ENCODE results near the gene B2M. TPM values are rescaled to one million over a fixed set of nuclear protein-coding genes. Genes with fewer than 3 reads are reported as not detected.

B2M gene
- total RNA-seq, 4 donors from 2014 or later = 2,244 to 13,999 (median 5,894) TPM

- Histone ChIP-seq H3K27me3 (no peaks in the 10 kb centered on the region), H3K9me3 (no peaks in the 10 kb centered on the region), H3K4me1 (peaks cover 0 to 43% (median 14%) of the 10 kb centered on the region in 4 donors), H3K4me3 (peak overlapping the region; percentile 74 to 95 (median 76)), H3K36me3 (peaks cover 0 to 41% (median 0%) of the 10 kb centered on the region in 3 donors), H3K27ac (peak overlapping the region; percentile 32 to 98 (median 98))
- no peak for DNase-seq
- TF ChIP-seq CTCF (IDR thresholded peaks at IDR 0.05) = peak in 2 of 6 experiments; percentile 14 to 39
- TF ChIP-seq POLR2A (IDR thresholded peaks at IDR 0.05) = no peak
These were observed 2.0 kb downstream of the B2M start for GRCh38 chr15:44713006-44713966.

GRCh38 chr15:44715142-44715796, 4.0 kb downstream of the B2M start:
- Histone ChIP-seq H3K4me1 (peaks cover 0 to 35% (median 14%) of the 10 kb centered on the region in 4 donors), H3K36me3 (peaks cover 0 to 49% (median 0%) of the 10 kb centered on the region in 3 donors), H3K4me3 (peak overlapping the region in 3 of 4 donors; percentile 14 to 77 (median 74)), H3K27ac (peak overlapping the region in 2 of 4 donors; percentile 25 to 98), H3K27me3 (no peaks in the 10 kb centered on the region), H3K9me3 (no peaks in the 10 kb centered on the region)
- TF ChIP-seq CTCF (IDR thresholded peaks at IDR 0.05) (no peak), POLR2A (IDR thresholded peaks at IDR 0.05) (no peak)
- DNase-seq = peak in 1 of 3 donors; percentile 54

GRCh38 chr15:44715797-44716334, 4.5 kb downstream of the B2M start:
- Histone ChIP-seq H3K27ac (peak overlapping the region in 1 of 4 donors; percentile 98), H3K4me3 (peak overlapping the region in 2 of 4 donors; percentile 74 to 77), H3K36me3 (peaks cover 0 to 49% (median 0%) of the 10 kb centered on the region in 3 donors), H3K4me1 (peaks cover 0 to 35% (median 14%) of the 10 kb centered on the region in 4 donors), H3K9me3 (no peaks in the 10 kb centered on the region), H3K27me3 (no peaks in the 10 kb centered on the region)
- TF ChIP-seq CTCF (IDR thresholded peaks at IDR 0.05) (no peak), POLR2A (IDR thresholded peaks at IDR 0.05) (no peak)
- no peak for DNase-seq

- Histone ChIP-seq H3K4me3 (no peak overlapping the region), H3K9me3 (no peaks in the 10 kb centered on the region), H3K27me3 (no peaks in the 10 kb centered on the region), H3K27ac (peak overlapping the region in 1 of 4 donors; percentile 29), H3K4me1 (peaks cover 0 to 35% (median 14%) of the 10 kb centered on the region in 4 donors), H3K36me3 (peaks cover 0 to 49% (median 0%) of the 10 kb centered on the region in 3 donors)
- TF ChIP-seq CTCF (IDR thresholded peaks at IDR 0.05) = no peak
- no peak for DNase-seq
These were observed 5.8 kb downstream of the B2M start for GRCh38 chr15:44716983-44717602.

Data from Peyer's patch (tissue), 4 donors.